ENCODE results near the gene SSBP3. TPM values are rescaled to one million over a fixed set of nuclear protein-coding genes. Genes with fewer than 3 reads are reported as not detected.
A peak's percentile ranks its signal among the peaks of the same experiment; 100 is the strongest.
"Not testable (repeated sequence)": the region's sequence is repeated elsewhere in the genome, so short reads cannot be mapped to it uniquely, and the experiment has no call there.

SSBP3 gene
- total RNA-seq, 4 donors from 2014 or later = 17.1 to 25.4 (median 21.5) TPM

DNA sequence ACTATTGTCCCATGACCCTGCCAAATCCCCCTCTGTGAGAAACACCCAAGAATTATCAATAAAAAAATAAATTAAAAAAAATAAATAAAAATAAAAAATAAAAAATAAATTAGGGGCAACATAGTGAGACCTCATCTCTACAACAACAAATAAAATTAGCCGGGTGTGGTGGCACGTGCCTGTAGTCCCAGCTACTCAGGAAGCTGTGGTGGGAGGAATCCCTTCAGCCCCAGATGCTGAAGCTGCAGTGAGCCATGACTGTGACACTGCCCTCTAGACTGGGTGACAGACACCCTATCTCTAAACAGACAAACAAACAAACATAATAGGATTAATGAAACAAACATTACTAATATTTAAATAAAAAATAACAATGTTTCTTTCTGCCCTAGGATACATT, 171.9 kb downstream of the SSBP3 start:
- H3K36me3 ChIP-seq = peaks cover 5 to 76% (median 7%) of the 10 kb centered on the region in 3 donors

GRCh38 chr1:54233196-54233595, 173.0 kb downstream of the SSBP3 start:
- Histone ChIP-seq H3K4me1 (peaks cover 0 to 19% (median 4%) of the 10 kb centered on the region in 3 donors), H3K36me3 (peaks cover 5 to 74% (median 5%) of the 10 kb centered on the region in 3 donors)
- H3K9me3 ChIP-seq; intact Hi-C loops (cut with DNase I); DNase-seq; H3K27me3 ChIP-seq; H3K4me3 ChIP-seq; H3K27ac ChIP-seq: not testable (repeated sequence)
- no CpG with 5 or more reads among the region's 33 CpGs for WGBS, 2 donors

More for the DNA sequence above, 171.9 kb downstream of the SSBP3 start:
- Histone ChIP-seq H3K27me3 (no peaks in the 10 kb centered on the region), H3K4me1 (peaks cover 0 to 8% (median under 1%) of the 10 kb centered on the region in 3 donors), H3K4me3 (no peak overlapping the region), H3K27ac (no peak overlapping the region), H3K9me3 (no peaks in the 10 kb centered on the region)
- no peak for DNase-seq
- TF ChIP-seq, protein P1, sequence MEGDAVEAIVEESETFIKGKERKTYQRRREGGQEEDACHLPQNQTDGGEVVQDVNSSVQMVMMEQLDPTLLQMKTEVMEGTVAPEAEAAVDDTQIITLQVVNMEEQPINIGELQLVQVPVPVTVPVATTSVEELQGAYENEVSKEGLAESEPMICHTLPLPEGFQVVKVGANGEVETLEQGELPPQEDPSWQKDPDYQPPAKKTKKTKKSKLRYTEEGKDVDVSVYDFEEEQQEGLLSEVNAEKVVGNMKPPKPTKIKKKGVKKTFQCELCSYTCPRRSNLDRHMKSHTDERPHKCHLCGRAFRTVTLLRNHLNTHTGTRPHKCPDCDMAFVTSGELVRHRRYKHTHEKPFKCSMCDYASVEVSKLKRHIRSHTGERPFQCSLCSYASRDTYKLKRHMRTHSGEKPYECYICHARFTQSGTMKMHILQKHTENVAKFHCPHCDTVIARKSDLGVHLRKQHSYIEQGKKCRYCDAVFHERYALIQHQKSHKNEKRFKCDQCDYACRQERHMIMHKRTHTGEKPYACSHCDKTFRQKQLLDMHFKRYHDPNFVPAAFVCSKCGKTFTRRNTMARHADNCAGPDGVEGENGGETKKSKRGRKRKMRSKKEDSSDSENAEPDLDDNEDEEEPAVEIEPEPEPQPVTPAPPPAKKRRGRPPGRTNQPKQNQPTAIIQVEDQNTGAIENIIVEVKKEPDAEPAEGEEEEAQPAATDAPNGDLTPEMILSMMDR (IDR thresholded peaks at IDR 0.05) = no peak
- TF ChIP-seq POLR2A (IDR thresholded peaks at IDR 0.05) = no peak
- 60 to 83% methylated on average over 2 of the region's 2 CpGs for WGBS, 2 donors
- intact Hi-C loops (cut with DNase I) = no loop called here

GRCh38 chr1:54230507-54231339, 175.5 kb downstream of the SSBP3 start:
- intact Hi-C loops (cut with DNase I) = no loop called here
- no peaks in the 10 kb centered on the region for H3K27me3 ChIP-seq
- 64 to 67% methylated on average over 15 of the region's 15 CpGs for WGBS, 2 donors
- TF ChIP-seq, protein P1 (IDR thresholded peaks at IDR 0.05) = no peak
- TF ChIP-seq POLR2A (IDR thresholded peaks at IDR 0.05) = no peak
- H3K36me3 ChIP-seq = peaks cover 0 to 67% (median 3%) of the 10 kb centered on the region in 3 donors
- no peaks in the 10 kb centered on the region for H3K9me3 ChIP-seq
- H3K27ac ChIP-seq = no peak overlapping the region
- H3K4me1 ChIP-seq = peaks cover 5 to 31% (median 8%) of the 10 kb centered on the region in 3 donors
- no peak overlapping the region for H3K4me3 ChIP-seq
- DNase-seq = no peak

- no peak for DNase-seq
- TF ChIP-seq, protein P1 (IDR thresholded peaks at IDR 0.05) = no peak
- no peak for TF ChIP-seq POLR2A (IDR thresholded peaks at IDR 0.05)
- H3K9me3 ChIP-seq = no peaks in the 10 kb centered on the region
- peak overlapping the region in 1 of 4 donors; percentile 17 for H3K27ac ChIP-seq
- peaks cover 0 to 64% (median 3%) of the 10 kb centered on the region in 3 donors for H3K36me3 ChIP-seq
- intact Hi-C loops (cut with DNase I) = no loop called here
- WGBS, 2 donors = 25 to 35% methylated on average over 10 to 11 of the region's 11 CpGs
- H3K4me3 ChIP-seq = no peak overlapping the region
- no peaks in the 10 kb centered on the region for H3K27me3 ChIP-seq
- peaks cover 5 to 31% (median 8%) of the 10 kb centered on the region in 3 donors for H3K4me1 ChIP-seq
Measured at GRCh38 chr1:54229281-54229891, 176.8 kb downstream of the SSBP3 start.

- no peak overlapping the region for H3K4me3 ChIP-seq
- intact Hi-C loops (cut with DNase I) = no loop called here
- H3K4me1 ChIP-seq = peaks cover 5 to 31% (median 8%) of the 10 kb centered on the region in 3 donors
- peaks cover 0 to 69% (median 3%) of the 10 kb centered on the region in 3 donors for H3K36me3 ChIP-seq
- WGBS, 2 donors = 98% methylated on average over 6 of the region's 13 CpGs; no CpG with 5 or more reads in 1 of the 2 donors
- no peaks in the 10 kb centered on the region for H3K9me3 ChIP-seq
- no peak for DNase-seq
- TF ChIP-seq, protein P1 (IDR thresholded peaks at IDR 0.05) = no peak
- TF ChIP-seq POLR2A (IDR thresholded peaks at IDR 0.05) = no peak
- H3K27ac ChIP-seq = peak overlapping the region in 2 of 4 donors; percentile 7 to 17
- H3K27me3 ChIP-seq = no peaks in the 10 kb centered on the region
Measured at GRCh38 chr1:54228638-54229079, 177.5 kb downstream of the SSBP3 start.
